Activated gamma-delta T cell (primary cell): ENCODE data around the gene PRPF8.
A peak's percentile ranks its signal among the peaks of the same experiment; 100 is the strongest.
"Not testable (repeated sequence)": the region's sequence is repeated elsewhere in the genome, so short reads cannot be mapped to it uniquely, and the experiment has no call there.

Source experiments
- DNase-seq: peaks from one replicate; lab custom pipeline; 2025; lab: John Stamatoyannopoulos, UW

Gene PRPF8

GRCh38 chr17:1716076-1716911 is 31.6 kb upstream of the PRPF8 start:
- DNase-seq, result peak; percentile 99

- DNase-seq, result no peak
Observed at GRCh38 chr17:1715803-1716075, 31.1 kb upstream of the PRPF8 start.

GRCh38 chr17:1714980-1715802 is 30.5 kb upstream of the PRPF8 start:
- DNase-seq, result no peak

- no peak for DNase-seq
Observed at GRCh38 chr17:1714427-1714979, 29.8 kb upstream of the PRPF8 start.

GRCh38 chr17:1713878-1714426 is 29.3 kb upstream of the PRPF8 start:
- DNase-seq, result no peak

- DNase-seq, result no peak
Observed at GRCh38 chr17:1713160-1713877, 28.7 kb upstream of the PRPF8 start.

GRCh38 chr17:1712271-1712670 is 27.6 kb upstream of the PRPF8 start:
- no peak for DNase-seq

GRCh38 chr17:1711804-1712203 is 27.1 kb upstream of the PRPF8 start:
- no peak for DNase-seq

- DNase-seq, result no peak
Observed at GRCh38 chr17:1710807-1711553, 26.3 kb upstream of the PRPF8 start.

GRCh38 chr17:1709971-1710806 is 25.5 kb upstream of the PRPF8 start, which contains the start of gene TLCD2:
TSS of gene TLCD2 (minus strand) at chr17:1710377. CDS start at chr17:1710242, 135 bp downstream.
- no peak for DNase-seq

GRCh38 chr17:1709403-1709951 is 24.8 kb upstream of the PRPF8 start:
- DNase-seq, result no peak

- DNase-seq, result not testable (repeated sequence)
Observed at GRCh38 chr17:1708791-1709346, 24.2 kb upstream of the PRPF8 start.

- no peak for DNase-seq
Observed at GRCh38 chr17:1707107-1707506, 22.4 kb upstream of the PRPF8 start.

- DNase-seq, result no peak
Observed at GRCh38 chr17:1705004-1705403, 20.3 kb upstream of the PRPF8 start.

GRCh38 chr17:1703063-1703462 is 18.4 kb upstream of the PRPF8 start:
- no peak for DNase-seq

- not testable (repeated sequence) for DNase-seq
Observed at GRCh38 chr17:1699891-1700290, 15.2 kb upstream of the PRPF8 start.

GRCh38 chr17:1697681-1698080 is 13.0 kb upstream of the PRPF8 start:
- DNase-seq, result no peak

GRCh38 chr17:1695365-1695764 is 10.7 kb upstream of the PRPF8 start:
- DNase-seq, result no peak

- no peak for DNase-seq
Observed at GRCh38 chr17:1693339-1693738, 8.7 kb upstream of the PRPF8 start.
